Uterus (tissue), 2 donors: Measurements from ENCODE around the gene SAXO1.

Experiments used
- POLR2A ChIP-seq, 2 donors: fragments of 450-650 bp; IDR thresholded peaks; one replicate each; pipeline ENCODE4 v1.6.1; 2016; ENCODE audit warnings: antibody characterized with exemption in 2 of 2, mild to moderate bottlenecking in 1 of 2, moderate library complexity in 1 of 2
- TF ChIP-seq, protein P1 (sequence below), 4 experiments: fragments of 200-600 bp in 2 of 4; fragments of 450-650 bp in 2 of 4; sonication (generic) in 2 of 4; IDR thresholded peaks; one replicate each; pipeline ENCODE4 v1.5.1; 2016 to 2019; ENCODE audit warnings: antibody characterized with exemption in 4 of 4, mild to moderate bottlenecking in 2 of 4, moderate library complexity in 1 of 4

DNA sequence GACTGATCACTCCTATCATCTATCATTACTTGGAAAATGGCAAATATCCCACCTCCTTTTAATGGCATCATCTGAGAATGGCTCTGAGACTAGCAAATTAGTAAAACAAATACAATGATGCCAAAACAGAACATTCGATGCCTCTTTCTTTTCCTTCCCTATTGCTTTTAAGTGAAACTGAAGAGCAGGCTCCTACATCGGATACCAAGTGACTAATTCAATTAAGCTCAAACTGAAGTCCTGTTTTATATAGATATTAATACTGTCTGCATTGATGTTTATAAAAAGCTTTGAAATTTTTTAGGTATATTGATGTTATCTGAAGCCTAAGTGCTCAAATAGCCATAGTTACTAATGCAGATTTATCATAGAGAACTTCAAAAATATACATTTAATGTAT is 43.9 kb downstream of the SAXO1 start:
- TF ChIP-seq, protein P1, sequence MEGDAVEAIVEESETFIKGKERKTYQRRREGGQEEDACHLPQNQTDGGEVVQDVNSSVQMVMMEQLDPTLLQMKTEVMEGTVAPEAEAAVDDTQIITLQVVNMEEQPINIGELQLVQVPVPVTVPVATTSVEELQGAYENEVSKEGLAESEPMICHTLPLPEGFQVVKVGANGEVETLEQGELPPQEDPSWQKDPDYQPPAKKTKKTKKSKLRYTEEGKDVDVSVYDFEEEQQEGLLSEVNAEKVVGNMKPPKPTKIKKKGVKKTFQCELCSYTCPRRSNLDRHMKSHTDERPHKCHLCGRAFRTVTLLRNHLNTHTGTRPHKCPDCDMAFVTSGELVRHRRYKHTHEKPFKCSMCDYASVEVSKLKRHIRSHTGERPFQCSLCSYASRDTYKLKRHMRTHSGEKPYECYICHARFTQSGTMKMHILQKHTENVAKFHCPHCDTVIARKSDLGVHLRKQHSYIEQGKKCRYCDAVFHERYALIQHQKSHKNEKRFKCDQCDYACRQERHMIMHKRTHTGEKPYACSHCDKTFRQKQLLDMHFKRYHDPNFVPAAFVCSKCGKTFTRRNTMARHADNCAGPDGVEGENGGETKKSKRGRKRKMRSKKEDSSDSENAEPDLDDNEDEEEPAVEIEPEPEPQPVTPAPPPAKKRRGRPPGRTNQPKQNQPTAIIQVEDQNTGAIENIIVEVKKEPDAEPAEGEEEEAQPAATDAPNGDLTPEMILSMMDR (IDR thresholded peaks at IDR 0.05): no peak
- TF ChIP-seq POLR2A (IDR thresholded peaks at IDR 0.05): no peak
